Endothelial cell of umbilical vein (primary cell): ENCODE measurements around the gene PDIA5. TPM values are rescaled to one million over a fixed set of nuclear protein-coding genes. Genes with fewer than 3 reads are reported as not detected.

Experiments used
- BruUV-seq: library from RNA; stranded (reverse); fragments of 400-500 nt; replicated peaks from 2 replicates; lab custom pipeline; 2021; lab: Mats Ljungman, UMichigan
- CTCF ChIA-PET: fragments of 300-600, 350-600 bp; sonication (Branson Sonifier 250); formaldehyde crosslinking; loops from one replicate; lab custom pipeline; 2021; ENCODE audit warnings: antibody characterized with exemption, inconsistent platforms; lab: Charles Lee
- POLR2A ChIA-PET: fragments of 300-600, 350-600 bp; sonication (Branson Sonifier 250); formaldehyde crosslinking; loops from one replicate; lab custom pipeline; 2021; ENCODE audit warnings: antibody characterized with exemption, inconsistent platforms; lab: Charles Lee
- DNase-seq: peaks from one replicate; pipeline ENCODE4 v3.0.0-alpha.2; 2011; ENCODE audit warnings: low read depth, low spot score
- FAIRE-seq: peaks from 2 replicates; lab custom pipeline; 2011; peaks lifted over from hg19 to GRCh38; lab: Jason Lieb, UNC
- H2AFZ ChIP-seq: 2 replicates; pipeline ENCODE4 v1.6.0; 2012; ENCODE audit warnings: low read depth, low read length, control low read depth, inconsistent platforms
- H3K27ac ChIP-seq: 2 replicates; pipeline ENCODE4 v1.5.1; 2011; ENCODE audit warnings: low read depth, mild to moderate bottlenecking, control low read depth, low read length, moderate library complexity; ENCODE audit not compliant: insufficient read depth
- H3K27me3 ChIP-seq, 2 experiments: 2 replicates each; pipeline versions ENCODE4 v1.6.0 to v1.6.1; 2011; ENCODE audit warnings: low read length in 2 of 2, mixed read lengths in 1 of 2; ENCODE audit not compliant: control insufficient read depth in 2 of 2, insufficient read depth in 2 of 2
- H3K36me3 ChIP-seq, 2 experiments: 2 replicates in 1 of 2; 3 replicates in 1 of 2; pipeline ENCODE4 v1.5.1; 2011; ENCODE audit warnings: low read length in 2 of 2, mild to moderate bottlenecking in 1 of 2, moderate library complexity in 1 of 2; ENCODE audit not compliant: control insufficient read depth in 2 of 2, insufficient read depth in 2 of 2; ENCODE audit errors: extremely low read depth in 1 of 2
- H3K4me1 ChIP-seq: 3 replicates; pipeline ENCODE4 v1.5.1; 2011; ENCODE audit warnings: mild to moderate bottlenecking, low read length; ENCODE audit not compliant: control insufficient read depth, insufficient read depth; ENCODE audit errors: extremely low read depth
- H3K4me2 ChIP-seq: 2 replicates; pipeline ENCODE4 v1.6.1; 2011; ENCODE audit warnings: low read length, control low read depth, mixed read lengths; ENCODE audit not compliant: insufficient read depth
- H3K4me3 ChIP-seq, 3 experiments: fragments of 200-600 bp in 1 of 3; sonication (generic), shearing (Covaris generic) in 1 of 3; replicated peaks in 1 of 3; 2 replicates each; pipeline ENCODE4 v1.5.1; 2011 to 2016; ENCODE audit warnings: control low read depth in 3 of 3, low read length in 3 of 3, mild to moderate bottlenecking in 2 of 3, inconsistent platforms in 1 of 3, low read depth in 1 of 3, moderate library complexity in 1 of 3; ENCODE audit not compliant: insufficient read depth in 1 of 3
- H3K79me2 ChIP-seq: 2 replicates; pipeline ENCODE4 v1.6.0; 2012; ENCODE audit warnings: low read length, inconsistent platforms; ENCODE audit not compliant: control insufficient read depth, insufficient read depth
- H3K9ac ChIP-seq: replicated peaks from 2 replicates; pipeline ENCODE3; 2011; ENCODE audit warnings: low read length, control low read depth; ENCODE audit not compliant: insufficient read depth; ENCODE audit errors: extremely low read depth
- H3K9me1 ChIP-seq: replicated peaks from 3 replicates; pipeline ENCODE4 v1.6.0; 2011; ENCODE audit warnings: mild to moderate bottlenecking, low read length; ENCODE audit not compliant: control insufficient read depth, insufficient read depth; ENCODE audit errors: extremely low read depth
- H3K9me3 ChIP-seq: replicated peaks from 2 replicates; pipeline ENCODE4 v1.5.1; 2012; ENCODE audit warnings: low read length, inconsistent platforms; ENCODE audit not compliant: control insufficient read depth, insufficient read depth
- H4K20me1 ChIP-seq: replicated peaks from 2 replicates; pipeline ENCODE3; 2011; ENCODE audit warnings: mild to moderate bottlenecking, low read length; ENCODE audit not compliant: control insufficient read depth, insufficient read depth; ENCODE audit errors: extremely low read depth
- CTCF ChIP-seq, 2 donors: IDR thresholded peaks; 1 replicate in 1 of 2; 2 replicates in 1 of 2; pipeline ENCODE4 v1.5.1; 2011; ENCODE audit warnings: low read length in 2 of 2, mild to moderate bottlenecking in 2 of 2, moderate library complexity in 2 of 2, control low read depth in 1 of 2, inconsistent platforms in 1 of 2, low read depth in 1 of 2; ENCODE audit not compliant: insufficient read depth in 1 of 2; ENCODE audit errors: extremely low read depth in 1 of 2
- EZH2 ChIP-seq: IDR thresholded peaks from 2 replicates; pipeline ENCODE4 v1.6.1; 2012; ENCODE audit warnings: borderline replicate concordance, low read depth, mild to moderate bottlenecking, moderate library complexity, low read length, inconsistent platforms; ENCODE audit not compliant: severe bottlenecking
- FOS ChIP-seq: IDR thresholded peaks from 2 replicates; pipeline ENCODE4 v1.6.1; 2011; ENCODE audit warnings: mild to moderate bottlenecking, low read length, moderate library complexity, borderline replicate concordance; ENCODE audit not compliant: insufficient read depth
- JUN ChIP-seq: IDR thresholded peaks from 2 replicates; pipeline ENCODE4 v1.6.1; 2011; ENCODE audit warnings: borderline replicate concordance, low read depth; ENCODE audit not compliant: insufficient read length, insufficient read depth
- MAX ChIP-seq: IDR thresholded peaks from 2 replicates; pipeline ENCODE4 v1.6.1; 2011; ENCODE audit not compliant: insufficient read depth, insufficient read length
- POLR2A ChIP-seq: IDR thresholded peaks from 2 replicates; pipeline ENCODE4 v1.6.1; 2012; ENCODE audit warnings: low read depth, mild to moderate bottlenecking, control low read depth, low read length
- POLR2AphosphoS5 ChIP-seq: IDR thresholded peaks from 2 replicates; pipeline ENCODE4 v1.6.1; 2012; ENCODE audit warnings: low read depth, mild to moderate bottlenecking, control low read depth, low read length, moderate library complexity; ENCODE audit not compliant: insufficient read depth
- dilution Hi-C: fragments of 300-500 bp; cut with MboI; formaldehyde crosslinking; loops from one replicate; pipeline ENCODE4 v1.15.0; 2019; ENCODE audit warnings: low sequenced_read_pairs; ENCODE audit not compliant: extremely low pct_ligation_motif_present
- intact Hi-C: fragments of 100-400 bp; cut with micrococcal nuclease; formaldehyde crosslinking; loops from one replicate; pipeline ENCODE4 v1.10.0; 2022
- microRNA-seq: library from miRNA; unstranded; fragments of <30 nt; microRNA quantifications from one replicate; pipeline ENCODE4 v1.2.0, GENCODE V29; 2021; ENCODE audit warnings: borderline number of aligned reads, borderline replicate concordance
- polyA plus RNA-seq, 4 experiments: library from polyadenylated mRNA; depleted of rRNA in 3 of 4; stranded (reverse) in 3 of 4; unstranded in 1 of 4; fragments of >200 nt; gene quantifications; 2 replicates each; pipeline versions ENCODE4 v1.2.1 to v1.2.3, GENCODE V29; 2011 to 2012; ENCODE audit warnings: missing spikeins in 1 of 4
- total RNA-seq: library from RNA; stranded (reverse); gene quantifications from 2 replicates; pipeline ENCODE4 v1.2.3, GENCODE V29; 2021

Gene PDIA5
- total and polyA plus RNA-seq, 2 donors (not counting 3 experiments of a cell fraction or from before 2014, with no cell fraction given) = 55.7 to 85.6 TPM

- Histone ChIP-seq H3K4me2 (peak overlapping the region; percentile 94), H3K27ac (peak overlapping the region; percentile 52), H3K9me1 (no peaks in the 10 kb centered on the region), H3K4me1 (peaks cover 11% of the 10 kb centered on the region), H4K20me1 (no peaks in the 10 kb centered on the region), H3K9me3 (no peaks in the 10 kb centered on the region), H3K79me2 (peaks cover 28% of the 10 kb centered on the region), H3K4me3 (peak overlapping the region; percentile 67 to 93 (median 80)), H3K9ac (peak overlapping the region; percentile 86), H3K36me3 (no peaks in the 10 kb centered on the region), H2AFZ (peak overlapping the region; percentile 97), H3K27me3 (no peaks in the 10 kb centered on the region)
- CTCF ChIA-PET = interaction anchor here (0.9 to 1.9 kb wide), 5 partner anchors 8 to 179 kb away, joined by 3 to 6 read pairs (median 3); no protein-coding TSS in a partner anchor
- intact Hi-C loops = loop anchor here (5.0 kb wide), 1 partner anchor 135 kb away; the partner anchor contains the start of gene PDIA5
- TF ChIP-seq EZH2 = no peak
- no peak for TF ChIP-seq CTCF (IDR thresholded peaks at IDR 0.05; ENCODE audit: extremely low read depth in 1 of 2, insufficient read depth in 1 of 2, low read depth in 1 of 2, low read length in 2 of 2)
- TF ChIP-seq POLR2AphosphoS5 = no peak
- no peak for TF ChIP-seq FOS
- no peak for TF ChIP-seq JUN
- no peak for TF ChIP-seq MAX
- TF ChIP-seq POLR2A = no peak
- dilution Hi-C loops = no loop called here
- DNase-seq = peak; percentile 18
- POLR2A ChIA-PET = no interaction called here
- TSS peak; percentile 53 for BruUV-seq
- FAIRE-seq = no peak
These were observed 135.6 kb downstream of the PDIA5 start for GRCh38 chr3:123202451-123202850.

Small RNA genes within 50 kb of the gene (microRNA-seq; reads per million reads assigned to microRNA genes)
- not detected for gene MIR7110

Other genes starting within 250 kb of the PDIA5 start
- gene SEMA5B, start 39.3 kb upstream of the PDIA5 start, total RNA-seq = 0.07 and 0.44 TPM in 2 replicates
- gene SEMA5B, start 39.3 kb upstream of the PDIA5 start, polyA plus RNA-seq = not detected in 2 replicates
- 20.1 and 20.9 TPM in 2 replicates for gene SEC22A, start 134.9 kb downstream of the PDIA5 start, total RNA-seq
- gene SEC22A, start 134.9 kb downstream of the PDIA5 start, polyA plus RNA-seq = 25.1 and 26.8 TPM in 2 replicates